ENCODE results near the gene GRHL1. TPM values are rescaled to one million over a fixed set of nuclear protein-coding genes. Genes with fewer than 3 reads are reported as not detected.

Gene GRHL1
- total and polyA plus RNA-seq, 2 experiments from 2014 or later, result 2.9 to 4.2 TPM

DNA sequence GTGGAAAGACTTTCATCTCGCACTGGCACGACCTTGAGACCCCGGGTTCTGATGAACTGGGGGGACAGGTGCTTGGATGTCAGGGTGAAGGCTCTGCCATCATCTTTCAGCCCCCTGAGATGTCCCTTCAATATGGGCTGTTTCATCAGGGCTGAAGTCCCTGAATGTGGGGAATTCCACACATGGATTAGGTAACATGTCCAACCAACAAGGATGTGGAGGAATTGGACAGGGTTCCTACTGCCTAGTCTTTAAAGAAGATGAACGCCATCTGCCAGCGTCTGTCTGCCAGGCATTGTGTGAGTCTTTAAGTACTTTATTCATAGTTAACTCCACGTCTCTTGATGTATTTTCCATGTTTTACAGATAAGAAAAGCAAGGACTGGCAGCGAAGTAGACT lies 5.9 kb upstream of the GRHL1 start:
- no peaks in the 10 kb centered on the region for H3K36me3 ChIP-seq (ENCODE audit: insufficient read depth)
- no peaks in the 10 kb centered on the region for H3F3A ChIP-seq (replicated peaks; ENCODE audit: low read depth)
- Mint-ChIP-seq H3K9me3 (no peaks in the 10 kb centered on the region), H3K27ac (no peak overlapping the region), H3K4me3 (no peak overlapping the region), H3K4me1 (peaks cover 15% of the 10 kb centered on the region), H3K27me3 (ENCODE audit: insufficient read depth, low read depth, poor library complexity) (peaks cover 13% of the 10 kb centered on the region), H3K36me3 (ENCODE audit: low read depth) (no peaks in the 10 kb centered on the region)
- no peaks in the 10 kb centered on the region for H4K20me1 ChIP-seq (replicated peaks; ENCODE audit: insufficient read depth)
- no peak overlapping the region for H2AFZ ChIP-seq
- DNase-seq (ENCODE audit: low spot score) (no peak), ATAC-seq (no peak)
- no peaks in the 10 kb centered on the region for H3K9me2 ChIP-seq (ENCODE audit: insufficient read depth)
- peaks cover 4% of the 10 kb centered on the region; the same call in 1 of the 2 replicates for H3K4me1 ChIP-seq (ENCODE audit: insufficient read depth)
- TF ChIP-seq EZH2 (IDR thresholded peaks at IDR 0.05; ENCODE audit: low read depth, unreplicated experiment) (no peak), NANOG (IDR thresholded peaks at IDR 0.05; ENCODE audit: borderline replicate concordance) (no peak), EZH2phosphoT487 (IDR thresholded peaks at IDR 0.05; ENCODE audit: unreplicated experiment) (no peak)
- TF ChIP-seq, protein P1, sequence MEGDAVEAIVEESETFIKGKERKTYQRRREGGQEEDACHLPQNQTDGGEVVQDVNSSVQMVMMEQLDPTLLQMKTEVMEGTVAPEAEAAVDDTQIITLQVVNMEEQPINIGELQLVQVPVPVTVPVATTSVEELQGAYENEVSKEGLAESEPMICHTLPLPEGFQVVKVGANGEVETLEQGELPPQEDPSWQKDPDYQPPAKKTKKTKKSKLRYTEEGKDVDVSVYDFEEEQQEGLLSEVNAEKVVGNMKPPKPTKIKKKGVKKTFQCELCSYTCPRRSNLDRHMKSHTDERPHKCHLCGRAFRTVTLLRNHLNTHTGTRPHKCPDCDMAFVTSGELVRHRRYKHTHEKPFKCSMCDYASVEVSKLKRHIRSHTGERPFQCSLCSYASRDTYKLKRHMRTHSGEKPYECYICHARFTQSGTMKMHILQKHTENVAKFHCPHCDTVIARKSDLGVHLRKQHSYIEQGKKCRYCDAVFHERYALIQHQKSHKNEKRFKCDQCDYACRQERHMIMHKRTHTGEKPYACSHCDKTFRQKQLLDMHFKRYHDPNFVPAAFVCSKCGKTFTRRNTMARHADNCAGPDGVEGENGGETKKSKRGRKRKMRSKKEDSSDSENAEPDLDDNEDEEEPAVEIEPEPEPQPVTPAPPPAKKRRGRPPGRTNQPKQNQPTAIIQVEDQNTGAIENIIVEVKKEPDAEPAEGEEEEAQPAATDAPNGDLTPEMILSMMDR (conservative IDR thresholded peaks at IDR 0.05; ENCODE audit: low read depth in 2 of 2), result no peak
- no peak overlapping the region for H3K4me3 ChIP-seq
- no peak overlapping the region for H3K4me2 ChIP-seq
- no peaks in the 10 kb centered on the region for H3K79me2 ChIP-seq (replicated peaks; ENCODE audit: insufficient read depth)
- H3K27ac ChIP-seq (ENCODE audit: low read depth), result no peak overlapping the region
- peaks cover 19% of the 10 kb centered on the region for H3K27me3 ChIP-seq (ENCODE audit: insufficient read depth)

DNA sequence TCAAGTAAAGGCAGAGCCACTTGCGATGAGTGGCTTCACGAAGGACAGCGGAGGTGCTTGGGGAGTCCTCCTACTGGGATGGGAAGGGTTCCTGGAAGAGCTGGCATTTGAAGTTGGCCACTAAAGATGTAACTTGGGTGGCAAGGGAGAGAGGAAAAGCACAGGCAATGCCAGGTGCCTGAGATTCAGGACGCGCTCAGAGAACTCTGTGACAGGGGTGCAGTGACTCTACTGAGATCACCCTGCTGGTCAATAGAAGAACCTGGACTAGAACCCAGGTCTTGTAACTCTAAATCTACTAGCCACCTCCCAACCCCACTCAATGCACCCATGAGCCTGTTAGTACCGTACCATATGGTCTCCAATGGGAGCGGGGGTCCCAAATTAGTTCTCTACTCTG lies 5.4 kb upstream of the GRHL1 start:
- no peaks in the 10 kb centered on the region for H3K36me3 Mint-ChIP-seq (ENCODE audit: low read depth)
- no peak overlapping the region for H3K27ac Mint-ChIP-seq
- H3K36me3 ChIP-seq (ENCODE audit: insufficient read depth), result no peaks in the 10 kb centered on the region
- no peaks in the 10 kb centered on the region for H3K79me2 ChIP-seq (replicated peaks; ENCODE audit: insufficient read depth)
- no peaks in the 10 kb centered on the region for H3K9me2 ChIP-seq (ENCODE audit: insufficient read depth)
- H3K4me1 Mint-ChIP-seq, result peaks cover 12% of the 10 kb centered on the region
- peaks cover 14% of the 10 kb centered on the region for H3K27me3 Mint-ChIP-seq (ENCODE audit: insufficient read depth, low read depth, poor library complexity)
- DNase-seq (ENCODE audit: low spot score) (no peak), ATAC-seq (no peak)
- H3K4me3 Mint-ChIP-seq, result no peak overlapping the region
- no peaks in the 10 kb centered on the region for H4K20me1 ChIP-seq (replicated peaks; ENCODE audit: insufficient read depth)
- no peak overlapping the region for H3K4me2 ChIP-seq
- peaks cover 4% of the 10 kb centered on the region; the same call in 1 of the 2 replicates for H3K4me1 ChIP-seq (ENCODE audit: insufficient read depth)
- H3K27ac ChIP-seq (ENCODE audit: low read depth), result no peak overlapping the region
- H3K9me3 Mint-ChIP-seq, result no peaks in the 10 kb centered on the region
- H3K27me3 ChIP-seq (ENCODE audit: insufficient read depth), result peaks cover 22% of the 10 kb centered on the region
- no peak overlapping the region for H2AFZ ChIP-seq
- no peaks in the 10 kb centered on the region for H3F3A ChIP-seq (replicated peaks; ENCODE audit: low read depth)
- no peak overlapping the region for H3K4me3 ChIP-seq
- TF ChIP-seq, protein P2, sequence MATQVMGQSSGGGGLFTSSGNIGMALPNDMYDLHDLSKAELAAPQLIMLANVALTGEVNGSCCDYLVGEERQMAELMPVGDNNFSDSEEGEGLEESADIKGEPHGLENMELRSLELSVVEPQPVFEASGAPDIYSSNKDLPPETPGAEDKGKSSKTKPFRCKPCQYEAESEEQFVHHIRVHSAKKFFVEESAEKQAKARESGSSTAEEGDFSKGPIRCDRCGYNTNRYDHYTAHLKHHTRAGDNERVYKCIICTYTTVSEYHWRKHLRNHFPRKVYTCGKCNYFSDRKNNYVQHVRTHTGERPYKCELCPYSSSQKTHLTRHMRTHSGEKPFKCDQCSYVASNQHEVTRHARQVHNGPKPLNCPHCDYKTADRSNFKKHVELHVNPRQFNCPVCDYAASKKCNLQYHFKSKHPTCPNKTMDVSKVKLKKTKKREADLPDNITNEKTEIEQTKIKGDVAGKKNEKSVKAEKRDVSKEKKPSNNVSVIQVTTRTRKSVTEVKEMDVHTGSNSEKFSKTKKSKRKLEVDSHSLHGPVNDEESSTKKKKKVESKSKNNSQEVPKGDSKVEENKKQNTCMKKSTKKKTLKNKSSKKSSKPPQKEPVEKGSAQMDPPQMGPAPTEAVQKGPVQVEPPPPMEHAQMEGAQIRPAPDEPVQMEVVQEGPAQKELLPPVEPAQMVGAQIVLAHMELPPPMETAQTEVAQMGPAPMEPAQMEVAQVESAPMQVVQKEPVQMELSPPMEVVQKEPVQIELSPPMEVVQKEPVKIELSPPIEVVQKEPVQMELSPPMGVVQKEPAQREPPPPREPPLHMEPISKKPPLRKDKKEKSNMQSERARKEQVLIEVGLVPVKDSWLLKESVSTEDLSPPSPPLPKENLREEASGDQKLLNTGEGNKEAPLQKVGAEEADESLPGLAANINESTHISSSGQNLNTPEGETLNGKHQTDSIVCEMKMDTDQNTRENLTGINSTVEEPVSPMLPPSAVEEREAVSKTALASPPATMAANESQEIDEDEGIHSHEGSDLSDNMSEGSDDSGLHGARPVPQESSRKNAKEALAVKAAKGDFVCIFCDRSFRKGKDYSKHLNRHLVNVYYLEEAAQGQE (IDR thresholded peaks at IDR 0.05; ENCODE audit: unreplicated experiment), result no peak
- TF ChIP-seq CREB1 (CRISPR knock-in tag; IDR thresholded peaks at IDR 0.05; ENCODE audit: low read depth) (no peak), EZH2 (IDR thresholded peaks at IDR 0.05; ENCODE audit: low read depth, unreplicated experiment) (no peak), JUNB (IDR thresholded peaks at IDR 0.05; ENCODE audit: unreplicated experiment) (no peak), ETS1 (IDR thresholded peaks at IDR 0.05) (no peak), POLR2AphosphoS5 (IDR thresholded peaks at IDR 0.05; ENCODE audit: low read depth) (no peak), EZH2phosphoT487 (IDR thresholded peaks at IDR 0.05; ENCODE audit: unreplicated experiment) (no peak), ZNF331 (CRISPR knock-in tag; IDR thresholded peaks at IDR 0.05; ENCODE audit: low read depth) (no peak)
- TF ChIP-seq, protein P1 (conservative IDR thresholded peaks at IDR 0.05; ENCODE audit: low read depth in 2 of 2), result no peak
